Muscle layer of duodenum (tissue), 2 donors: ENCODE measurements around the gene LAMB4.

ENCODE experiments used
- H3K27ac ChIP-seq: one replicate; pipeline ENCODE4 v1.7.0; 2013; ENCODE audit warnings: mild to moderate bottlenecking, low read length
- H3K27me3 ChIP-seq: one replicate; pipeline ENCODE4 v1.7.0; 2013; ENCODE audit warnings: low read depth, mild to moderate bottlenecking, control low read depth, low read length
- H3K36me3 ChIP-seq, 2 donors: one replicate each; pipeline ENCODE4 v1.7.0; 2013; ENCODE audit warnings: low read length in 2 of 2, control low read depth in 1 of 2, mild to moderate bottlenecking in 1 of 2; ENCODE audit not compliant: insufficient read depth in 2 of 2, control insufficient read depth in 1 of 2
- H3K4me1 ChIP-seq, 2 donors: one replicate each; pipeline ENCODE4 v1.7.0; 2013; ENCODE audit warnings: low read length in 2 of 2, mild to moderate bottlenecking in 2 of 2, control low read depth in 1 of 2, moderate library complexity in 1 of 2; ENCODE audit not compliant: insufficient read depth in 2 of 2, control insufficient read depth in 1 of 2
- H3K4me3 ChIP-seq, 2 donors: one replicate each; pipeline ENCODE4 v1.7.0; 2013; ENCODE audit warnings: low read length in 2 of 2, low read depth in 1 of 2, mild to moderate bottlenecking in 1 of 2
- H3K9me3 ChIP-seq, 2 donors: one replicate each; pipeline ENCODE4 v1.7.0; 2013; ENCODE audit warnings: low read length in 2 of 2, control low read depth in 1 of 2, mild to moderate bottlenecking in 1 of 2; ENCODE audit not compliant: control insufficient read depth in 1 of 2
- donor health status: healthy.

The LAMB4 gene

GRCh38 chr7:108057951-108058481 is 72.1 kb downstream of the LAMB4 start:
- Histone ChIP-seq H3K4me3 (no peak overlapping the region), H3K4me1 (no peaks in the 10 kb centered on the region), H3K27ac (no peak overlapping the region), H3K27me3 (no peaks in the 10 kb centered on the region), H3K36me3 (no peaks in the 10 kb centered on the region), H3K9me3 (no peaks in the 10 kb centered on the region)

- no peaks in the 10 kb centered on the region for H3K36me3 ChIP-seq
- no peak overlapping the region for H3K27ac ChIP-seq
- no peaks in the 10 kb centered on the region for H3K9me3 ChIP-seq
- H3K4me1 ChIP-seq: no peaks in the 10 kb centered on the region
- H3K27me3 ChIP-seq: no peaks in the 10 kb centered on the region
- no peak overlapping the region for H3K4me3 ChIP-seq
These were observed 74.5 kb downstream of the LAMB4 start for GRCh38 chr7:108055611-108056021.

GRCh38 chr7:108054537-108054936 is 75.6 kb downstream of the LAMB4 start:
- H3K4me3 ChIP-seq: no peak overlapping the region
- no peak overlapping the region for H3K27ac ChIP-seq
- no peaks in the 10 kb centered on the region for H3K27me3 ChIP-seq
- no peaks in the 10 kb centered on the region for H3K36me3 ChIP-seq
- no peaks in the 10 kb centered on the region for H3K4me1 ChIP-seq
- H3K9me3 ChIP-seq: no peaks in the 10 kb centered on the region

- Histone ChIP-seq H3K9me3 (no peaks in the 10 kb centered on the region), H3K4me3 (no peak overlapping the region), H3K27me3 (no peaks in the 10 kb centered on the region), H3K27ac (no peak overlapping the region), H3K36me3 (no peaks in the 10 kb centered on the region), H3K4me1 (no peaks in the 10 kb centered on the region)
These were observed 76.9 kb downstream of the LAMB4 start for GRCh38 chr7:108053250-108053649.

- H3K36me3 ChIP-seq: no peaks in the 10 kb centered on the region
- no peaks in the 10 kb centered on the region for H3K27me3 ChIP-seq
- H3K4me3 ChIP-seq: no peak overlapping the region
- H3K9me3 ChIP-seq: no peaks in the 10 kb centered on the region
- H3K27ac ChIP-seq: no peak overlapping the region
- H3K4me1 ChIP-seq: no peaks in the 10 kb centered on the region
These were observed 78.7 kb downstream of the LAMB4 start for GRCh38 chr7:108051454-108051853.

GRCh38 chr7:108049962-108050361 is 80.2 kb downstream of the LAMB4 start:
- Histone ChIP-seq H3K9me3 (no peaks in the 10 kb centered on the region), H3K36me3 (no peaks in the 10 kb centered on the region), H3K27me3 (no peaks in the 10 kb centered on the region), H3K4me1 (peaks cover 0 to 6% of the 10 kb centered on the region in 2 donors), H3K27ac (no peak overlapping the region), H3K4me3 (no peak overlapping the region)

GRCh38 chr7:108048422-108048821 is 81.7 kb downstream of the LAMB4 start:
- Histone ChIP-seq H3K4me1 (peaks cover 0 to 6% of the 10 kb centered on the region in 2 donors), H3K4me3 (no peak overlapping the region), H3K9me3 (no peaks in the 10 kb centered on the region), H3K36me3 (no peaks in the 10 kb centered on the region), H3K27ac (no peak overlapping the region), H3K27me3 (no peaks in the 10 kb centered on the region)

GRCh38 chr7:108046952-108047506 is 83.1 kb downstream of the LAMB4 start:
- Histone ChIP-seq H3K36me3 (no peaks in the 10 kb centered on the region), H3K27me3 (no peaks in the 10 kb centered on the region), H3K4me1 (peaks cover 0 to 6% of the 10 kb centered on the region in 2 donors), H3K4me3 (no peak overlapping the region), H3K27ac (no peak overlapping the region), H3K9me3 (no peaks in the 10 kb centered on the region)

- Histone ChIP-seq H3K4me1 (peaks cover 0 to 6% of the 10 kb centered on the region in 2 donors), H3K4me3 (no peak overlapping the region), H3K9me3 (no peaks in the 10 kb centered on the region), H3K27me3 (no peaks in the 10 kb centered on the region), H3K27ac (no peak overlapping the region), H3K36me3 (no peaks in the 10 kb centered on the region)
These were observed 84.5 kb downstream of the LAMB4 start for GRCh38 chr7:108045669-108046068.

GRCh38 chr7:108045154-108045553 is 85.0 kb downstream of the LAMB4 start:
- peaks cover 0 to 6% of the 10 kb centered on the region in 2 donors for H3K4me1 ChIP-seq
- no peak overlapping the region for H3K4me3 ChIP-seq
- no peak overlapping the region for H3K27ac ChIP-seq
- H3K36me3 ChIP-seq: no peaks in the 10 kb centered on the region
- H3K27me3 ChIP-seq: no peaks in the 10 kb centered on the region
- H3K9me3 ChIP-seq: no peaks in the 10 kb centered on the region

GRCh38 chr7:108044345-108044744 is 85.8 kb downstream of the LAMB4 start:
- Histone ChIP-seq H3K4me1 (peaks cover 0 to 6% of the 10 kb centered on the region in 2 donors), H3K9me3 (no peaks in the 10 kb centered on the region), H3K4me3 (no peak overlapping the region), H3K27me3 (no peaks in the 10 kb centered on the region), H3K27ac (no peak overlapping the region), H3K36me3 (no peaks in the 10 kb centered on the region)

- no peaks in the 10 kb centered on the region for H3K9me3 ChIP-seq
- H3K36me3 ChIP-seq: no peaks in the 10 kb centered on the region
These were observed 91.2 kb downstream of the LAMB4 start for GRCh38 chr7:108038986-108039385.

More at GRCh38 chr7:108038986-108039385, 91.2 kb downstream of the LAMB4 start:
- Histone ChIP-seq H3K27ac (no peak overlapping the region), H3K27me3 (no peaks in the 10 kb centered on the region), H3K4me1 (no peaks in the 10 kb centered on the region), H3K4me3 (no peak overlapping the region)
